HG02870 (cell line): ENCODE results near the gene DLG2.

Experiments used
- ATAC-seq: cut with Tn5 transposase; IDR thresholded peaks from one replicate; pipeline ENCODE4 v1.9.1; 2021; ENCODE audit warnings: mild to moderate bottlenecking, moderate library complexity; ENCODE audit not compliant: unreplicated experiment

The DLG2 gene

DNA sequence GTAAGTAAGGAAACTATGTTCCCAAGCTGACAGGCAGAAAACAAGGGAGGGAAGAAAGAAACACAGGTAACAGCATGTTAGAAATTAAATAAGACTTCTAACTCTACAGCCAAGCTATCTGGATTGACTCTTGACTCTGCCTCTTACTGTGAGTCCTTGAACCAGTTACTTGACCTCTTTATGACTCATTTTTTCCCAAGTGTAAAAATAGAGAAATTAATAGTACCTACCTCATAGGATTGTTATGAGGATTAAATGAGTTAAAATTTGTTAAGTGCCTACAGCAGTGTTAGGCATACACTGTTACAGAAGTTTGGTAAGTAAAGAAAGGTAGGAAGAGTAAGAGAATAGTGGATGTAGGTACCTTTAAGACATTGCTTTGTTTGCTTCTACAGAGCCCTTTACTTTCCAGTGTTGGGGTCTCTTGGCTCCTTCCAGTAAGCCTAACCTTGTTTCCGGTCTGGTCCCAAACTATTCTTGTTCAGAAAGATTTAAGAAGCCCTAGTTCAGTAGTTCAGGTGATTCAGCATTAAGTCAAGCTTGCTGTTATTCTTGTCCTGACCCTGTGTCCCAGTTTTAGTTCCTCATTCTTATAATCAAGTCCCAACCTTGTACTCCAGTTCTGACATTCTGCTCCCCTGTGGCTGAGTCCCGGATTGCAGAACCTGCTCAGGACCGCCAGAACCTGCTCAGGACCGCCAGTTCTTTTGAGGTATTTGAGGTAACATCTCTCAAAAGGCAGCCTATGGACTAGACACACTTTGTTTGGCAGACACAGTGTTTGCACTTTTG lies 1377.6 kb downstream of the DLG2 start:
- peak; percentile 84 for ATAC-seq

DNA sequence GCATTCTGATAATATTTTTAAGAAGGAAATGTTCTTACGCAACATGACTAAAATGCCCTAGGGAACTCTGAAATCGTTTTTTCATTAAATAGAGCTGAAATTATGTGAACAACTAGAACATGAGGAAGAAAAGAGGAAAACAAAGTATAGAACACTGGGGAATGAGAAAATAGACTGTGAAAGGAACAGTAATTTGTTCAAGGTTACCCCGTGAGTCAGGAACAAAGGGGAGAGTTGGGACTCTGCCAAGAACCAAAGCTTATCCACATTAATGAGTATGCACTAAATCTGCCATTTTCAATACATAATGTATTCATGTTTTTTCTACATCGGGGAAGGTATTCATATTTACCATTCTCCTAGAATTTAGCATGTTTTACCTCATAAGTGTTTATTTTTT lies 1379.2 kb downstream of the DLG2 start:
- no peak for ATAC-seq

DNA sequence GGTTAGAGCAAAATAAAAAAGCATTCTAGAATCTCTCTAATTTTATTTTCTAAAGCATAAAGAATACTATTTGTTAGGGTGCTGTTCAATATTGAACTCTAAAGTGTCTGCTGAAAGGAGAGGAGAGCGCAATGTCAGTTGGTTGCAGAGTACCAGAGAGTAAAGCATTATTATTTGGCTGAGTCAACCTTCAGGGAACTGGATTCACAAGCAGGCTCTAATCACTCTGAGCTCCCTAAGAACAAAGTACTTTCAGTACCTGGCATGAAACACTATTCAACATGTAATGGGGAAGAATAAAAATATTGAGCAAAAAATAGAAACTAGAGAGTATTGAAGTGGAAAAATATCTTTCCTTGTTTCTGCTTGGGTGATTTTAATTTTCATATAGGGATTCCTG lies 1380.0 kb downstream of the DLG2 start:
- no peak for ATAC-seq

DNA sequence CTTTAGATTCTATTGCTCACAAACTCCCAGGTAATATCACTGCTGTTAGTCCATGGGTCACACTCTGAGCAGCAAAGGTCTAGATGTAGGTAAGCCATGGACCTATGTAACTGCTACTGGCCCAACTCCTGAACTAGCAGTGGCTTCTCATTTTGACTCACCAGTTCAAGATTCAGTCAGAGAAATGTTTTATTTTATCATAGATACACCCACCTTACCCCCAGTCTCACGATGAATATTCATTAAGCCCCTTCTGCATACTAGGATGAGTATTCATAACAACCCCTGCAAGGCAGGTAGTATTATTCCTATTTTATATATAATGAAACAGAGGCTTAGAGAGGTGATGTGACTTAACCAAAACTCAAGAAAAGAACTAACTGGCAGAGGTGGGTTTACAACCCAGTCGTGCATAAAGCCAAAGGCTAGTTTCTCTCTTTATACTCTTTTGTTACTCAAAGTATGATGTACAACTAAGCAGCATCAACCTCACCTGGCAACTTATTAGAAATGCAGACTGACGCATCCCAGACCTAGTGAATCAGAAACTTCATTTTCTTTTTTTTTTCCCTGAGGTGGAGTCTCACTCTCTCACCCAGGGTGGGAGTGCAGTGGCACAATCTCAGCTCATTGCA lies 1383.4 kb downstream of the DLG2 start:
- ATAC-seq, result peak; percentile 90

DNA sequence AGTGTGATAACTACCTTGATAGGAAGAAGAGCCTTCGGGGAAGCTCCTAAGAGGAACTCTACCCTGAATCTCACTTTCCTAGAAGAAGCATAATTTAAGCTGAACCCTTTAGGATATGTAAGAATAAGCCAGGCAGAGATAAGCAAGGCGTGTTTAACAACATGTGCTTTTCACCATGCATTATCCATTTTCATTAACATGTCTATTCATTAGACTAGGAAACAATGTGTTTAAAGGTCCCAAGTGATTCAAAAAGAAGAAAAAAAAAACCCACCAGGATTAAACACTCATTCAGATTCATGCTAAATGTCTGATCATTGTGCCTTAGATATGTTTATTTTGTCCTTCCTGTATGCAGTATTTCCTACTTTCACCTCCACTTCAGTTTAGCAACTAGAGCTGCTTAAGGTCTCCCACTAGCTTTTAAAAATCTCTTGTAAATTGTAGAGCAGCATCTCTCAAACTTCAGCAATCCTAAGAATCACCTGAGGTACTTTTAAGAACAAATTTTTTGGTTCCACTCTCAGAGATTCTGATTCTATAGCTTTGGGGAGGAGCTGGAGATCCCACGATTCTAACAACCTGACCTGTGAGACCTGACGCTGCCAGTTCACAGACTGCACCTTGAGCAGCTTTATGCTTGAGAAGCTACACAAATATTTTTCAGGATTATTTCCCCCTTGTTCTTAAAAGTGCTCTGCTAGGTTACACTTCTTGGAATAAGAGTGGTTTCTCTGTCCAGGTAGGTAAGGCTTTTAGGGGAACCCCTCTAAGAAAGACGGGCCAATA lies 1385.6 kb downstream of the DLG2 start:
- ATAC-seq, result no peak

DNA sequence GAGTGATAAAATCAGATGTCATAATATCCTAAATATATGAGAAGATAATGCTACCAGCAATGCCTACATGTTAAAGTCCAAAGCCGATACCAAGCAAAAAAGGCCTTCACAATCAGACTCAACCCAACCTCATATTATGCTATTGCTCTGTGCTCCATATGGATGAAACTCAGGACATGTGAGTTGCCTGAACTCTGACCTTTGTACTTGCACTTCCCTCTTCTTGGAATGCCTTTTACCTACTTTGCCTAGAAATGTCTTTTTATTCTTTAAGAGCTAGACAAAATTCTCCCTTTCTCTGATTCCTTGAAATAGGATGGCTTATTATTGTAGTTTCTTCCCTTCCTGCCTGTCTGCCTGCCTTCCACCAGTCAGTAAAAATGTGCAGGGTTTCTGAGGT lies 1386.3 kb downstream of the DLG2 start:
- ATAC-seq, result no peak

DNA sequence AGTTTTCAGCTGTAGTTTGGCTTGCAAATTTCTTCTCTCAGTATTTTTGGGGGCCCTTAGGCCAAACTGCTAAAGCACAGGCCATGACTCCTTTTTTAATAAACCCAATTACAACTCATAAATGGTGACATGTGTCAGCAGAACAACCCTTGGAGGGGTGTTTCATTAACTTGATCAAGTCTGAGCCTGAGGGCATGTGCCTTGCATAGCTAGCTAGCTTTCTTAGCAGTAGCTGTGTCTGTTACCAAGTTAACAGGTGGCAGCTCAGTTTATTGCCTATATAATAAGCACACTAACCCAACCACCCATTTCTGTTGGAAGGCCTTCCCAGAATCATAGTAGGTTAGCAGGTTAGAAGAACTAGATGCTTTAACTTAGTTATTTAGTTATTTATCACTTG lies 1390.7 kb downstream of the DLG2 start:
- no peak for ATAC-seq

DNA sequence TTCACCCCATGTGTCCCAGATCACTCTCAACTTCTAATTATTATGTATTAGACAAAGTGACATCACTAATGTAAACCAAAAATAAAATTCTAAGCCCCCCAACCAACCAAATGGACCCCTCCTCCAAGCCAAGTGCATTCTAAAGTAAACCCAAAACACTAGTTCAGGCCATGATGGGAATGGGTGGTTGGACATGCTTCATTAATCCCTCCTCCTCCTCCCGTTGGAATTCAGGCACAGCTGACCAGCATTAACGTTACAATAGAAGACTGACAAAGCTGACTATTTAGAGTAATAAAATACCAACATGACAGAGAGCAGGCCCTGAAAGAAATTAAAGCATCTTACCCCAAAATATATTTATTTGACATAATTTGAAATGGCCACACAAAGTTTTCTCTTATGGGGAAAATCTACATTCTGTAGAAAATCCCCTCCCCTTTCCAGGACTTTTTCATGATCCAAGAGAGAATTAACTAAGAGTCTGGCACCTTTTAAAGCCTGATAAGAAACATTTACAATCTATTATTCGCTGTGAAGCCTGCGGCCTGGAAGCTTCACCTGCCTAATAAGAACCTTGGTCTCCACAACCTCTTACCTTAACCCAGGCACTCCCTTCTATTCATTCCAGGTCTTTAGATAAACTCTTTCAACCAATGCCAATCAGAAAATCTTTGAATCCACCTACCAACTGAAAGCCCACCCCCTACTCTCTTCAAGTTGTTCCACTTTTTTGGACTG lies 1392.5 kb downstream of the DLG2 start:
- ATAC-seq, result no peak

DNA sequence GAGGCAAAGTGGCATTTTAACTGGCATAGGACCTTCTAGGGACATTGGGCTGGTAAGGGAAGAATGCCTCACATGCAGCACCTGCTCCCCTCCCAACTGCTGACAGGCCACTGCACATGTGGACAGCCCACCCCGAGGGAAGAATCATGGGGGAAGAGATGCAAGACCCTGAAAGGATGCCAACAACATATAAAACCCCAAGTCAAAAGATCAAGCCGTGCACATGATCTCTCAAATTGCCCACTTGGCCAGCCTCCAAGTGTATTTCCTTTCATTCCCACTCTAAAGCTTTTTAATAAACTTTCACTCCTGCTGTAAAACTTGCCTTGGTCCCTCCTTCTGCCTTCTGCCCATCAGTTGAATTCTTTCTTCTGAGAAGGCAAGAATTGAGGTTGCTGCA lies 1393.1 kb downstream of the DLG2 start:
- ATAC-seq, result no peak

DNA sequence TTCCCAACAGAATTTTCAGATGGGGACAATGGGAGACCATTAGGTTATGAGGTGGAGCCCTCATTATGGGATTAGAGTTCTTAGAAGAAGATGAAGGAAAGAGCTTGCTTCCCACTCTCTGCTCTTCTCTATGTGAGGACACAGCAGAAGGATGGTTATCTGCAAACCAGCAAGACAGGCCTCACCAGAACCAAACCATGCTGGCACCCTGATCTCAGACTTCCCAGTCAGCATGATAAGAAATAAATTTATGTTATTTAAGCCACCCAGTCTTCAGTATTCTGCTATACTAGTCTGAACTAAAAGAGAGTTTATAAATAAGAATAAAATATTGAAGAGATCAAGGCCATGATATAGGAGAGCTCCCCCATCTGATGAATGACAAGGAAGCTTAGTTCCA lies 1394.6 kb downstream of the DLG2 start:
- no peak for ATAC-seq

DNA sequence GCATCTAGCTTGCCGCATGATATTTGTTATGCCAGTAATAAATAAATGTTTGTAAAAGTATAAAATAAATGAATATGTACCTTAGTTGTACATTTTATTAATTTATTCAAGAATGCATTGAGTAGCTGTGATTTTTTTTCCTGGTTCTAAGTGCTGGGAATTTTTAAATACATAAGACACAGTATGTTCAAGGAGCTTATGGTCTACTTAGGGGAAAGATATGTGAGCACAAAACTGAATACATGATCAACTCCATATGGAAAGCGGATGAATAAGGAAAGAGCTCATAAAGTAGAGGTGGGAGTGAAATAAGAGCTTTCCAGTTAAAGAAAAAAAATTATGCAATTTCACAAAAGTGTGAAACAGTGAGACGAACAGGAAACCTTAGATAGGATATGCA lies 1396.7 kb downstream of the DLG2 start:
- no peak for ATAC-seq

DNA sequence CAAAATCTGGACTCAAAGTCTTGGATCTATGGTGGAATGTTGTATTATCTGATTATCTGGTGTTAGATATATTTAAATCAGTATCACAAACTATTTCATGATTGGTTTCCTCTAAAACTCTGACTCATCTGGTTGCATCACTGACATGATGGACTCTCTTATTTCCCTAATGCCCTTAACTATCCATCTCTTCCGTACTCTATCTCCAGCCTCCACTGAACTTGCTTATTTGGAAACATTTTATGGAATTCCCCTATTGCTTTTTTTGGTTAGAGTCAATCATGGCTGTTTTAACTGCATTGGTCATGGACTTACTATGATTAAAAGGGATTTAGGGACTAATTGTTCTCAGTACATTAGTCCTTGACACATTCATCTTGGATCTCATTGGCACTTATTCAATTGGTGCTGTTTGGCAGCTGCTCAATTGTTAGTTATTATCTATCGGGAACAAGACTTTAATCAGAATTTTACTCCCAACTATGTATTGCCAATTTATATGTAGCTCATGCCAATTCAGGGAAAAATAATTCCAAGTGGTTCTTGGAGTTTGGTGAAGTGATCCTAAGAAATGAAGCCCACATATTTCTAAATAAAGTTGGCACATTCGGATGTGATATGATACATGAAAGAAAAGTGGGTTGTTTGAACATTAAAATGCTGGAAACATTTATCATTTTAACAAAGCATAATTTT lies 1399.0 kb downstream of the DLG2 start:
- no peak for ATAC-seq

DNA sequence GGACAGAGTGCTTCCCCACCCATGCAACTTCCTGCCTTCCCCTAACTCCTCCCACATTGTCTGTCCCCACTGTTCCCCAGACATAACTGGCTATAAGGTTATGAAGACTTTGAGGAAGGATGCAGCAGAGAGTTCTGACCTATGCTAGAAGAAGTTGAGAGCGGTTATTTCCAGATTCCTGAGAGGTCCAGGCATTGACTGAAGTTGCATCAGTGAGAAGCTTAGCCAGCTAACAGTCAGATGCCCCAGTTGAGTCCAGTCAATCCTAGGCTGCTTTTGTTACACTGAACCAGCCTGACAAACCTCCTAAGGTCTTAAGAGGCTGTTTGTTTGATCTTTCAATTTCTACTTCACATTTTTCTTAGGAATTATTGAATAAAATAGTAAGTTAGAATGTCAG lies 1403.1 kb downstream of the DLG2 start:
- ATAC-seq, result no peak

DNA sequence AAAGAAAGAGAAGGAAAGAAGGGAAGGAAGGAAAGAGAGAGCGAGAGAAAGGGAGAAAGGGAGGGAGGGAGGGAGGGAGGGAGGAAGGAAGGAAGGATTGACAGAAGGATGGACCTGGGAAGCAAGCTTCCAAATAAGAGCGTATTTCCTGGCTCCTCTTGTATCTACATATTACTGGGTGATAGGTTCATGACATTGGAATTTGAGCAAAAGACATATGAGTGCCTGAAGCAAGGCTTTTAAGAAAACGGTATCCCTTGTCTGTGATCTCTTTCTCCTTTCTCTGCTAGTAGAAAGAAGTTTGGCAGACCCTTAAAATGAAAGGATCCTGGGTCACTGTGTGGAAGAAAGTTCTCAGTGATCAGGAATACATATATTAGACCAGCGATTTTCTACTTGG lies 1408.8 kb downstream of the DLG2 start:
- no peak for ATAC-seq

DNA sequence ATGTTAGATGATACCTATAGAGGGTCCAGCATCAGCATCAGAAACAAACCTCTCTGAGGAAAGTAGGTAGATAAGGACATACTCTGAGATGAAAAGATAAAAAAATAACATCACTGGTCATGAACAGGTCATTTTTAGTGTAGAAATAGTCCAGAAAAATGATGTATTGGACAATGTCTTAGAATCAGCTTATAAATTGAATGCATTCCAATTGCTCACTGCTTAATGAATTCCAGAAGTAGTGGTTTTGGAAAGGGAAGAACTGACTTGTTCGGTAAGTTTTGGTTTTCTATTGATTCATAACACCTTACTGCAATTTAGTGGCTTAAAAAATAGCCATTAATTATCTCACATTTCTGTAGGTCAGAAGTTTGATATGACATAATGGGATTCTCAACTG lies 1411.5 kb downstream of the DLG2 start:
- ATAC-seq, result no peak

DNA sequence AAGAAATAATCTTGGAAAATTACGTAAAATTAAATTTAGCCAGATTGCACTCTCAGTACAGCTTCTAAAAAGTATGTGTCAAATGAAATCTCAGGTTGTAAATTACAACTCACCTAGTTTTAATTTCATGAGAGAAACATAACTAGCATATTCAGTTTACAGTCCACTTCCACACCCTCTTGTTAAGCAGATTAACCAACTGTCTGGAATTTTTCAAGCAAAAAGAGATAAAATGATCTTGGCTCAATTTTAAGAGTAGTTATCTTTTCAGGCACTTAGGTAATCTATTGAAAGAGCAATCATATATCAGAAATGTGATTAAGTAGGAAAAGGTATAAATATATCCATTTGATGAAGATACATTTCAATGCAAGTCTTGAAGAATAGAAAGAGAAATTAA lies 1412.6 kb downstream of the DLG2 start:
- no peak for ATAC-seq

DNA sequence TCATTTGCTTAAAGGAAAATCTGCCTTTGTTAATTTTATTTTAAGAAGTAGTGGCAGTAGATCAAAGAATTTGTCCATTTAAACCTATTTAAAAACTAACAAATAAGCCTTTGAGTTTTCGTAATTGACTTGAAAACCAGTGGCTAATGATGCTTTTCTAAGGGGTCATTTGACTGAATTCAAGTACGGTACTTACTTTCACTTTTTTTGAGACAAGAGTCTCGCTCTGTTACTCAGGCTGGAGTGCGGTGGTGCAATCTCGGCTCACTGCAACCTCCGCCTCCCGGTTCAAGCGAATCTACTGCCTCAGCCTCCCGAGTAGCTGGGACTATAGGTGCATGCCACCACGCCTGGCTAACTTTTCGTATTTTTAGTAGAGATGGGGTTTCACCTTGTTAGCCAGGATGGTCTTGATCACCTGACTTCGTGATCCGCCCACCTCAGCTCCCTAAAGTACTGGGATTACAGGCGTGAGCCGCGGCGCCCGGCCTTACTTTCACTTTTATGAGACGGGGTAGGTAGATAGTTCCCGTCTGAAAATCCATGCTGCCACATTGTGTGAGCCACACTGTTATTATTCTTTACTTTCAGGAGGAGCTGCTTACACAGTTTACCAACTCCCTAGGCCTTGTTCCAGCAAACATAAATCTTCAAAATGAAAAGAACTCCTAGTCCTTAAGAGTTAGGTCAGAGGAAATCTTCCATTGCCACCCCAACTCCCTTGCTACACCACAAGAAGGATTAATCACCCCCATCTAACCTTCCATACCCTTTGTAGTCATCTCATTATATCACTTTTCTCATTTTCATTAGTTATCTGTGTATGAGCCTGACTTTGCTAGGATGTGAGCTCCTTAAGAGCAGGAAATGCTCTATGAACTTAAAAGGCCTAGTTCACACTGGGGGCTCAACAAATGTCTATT lies 1414.4 kb downstream of the DLG2 start:
- ATAC-seq, result no peak

DNA sequence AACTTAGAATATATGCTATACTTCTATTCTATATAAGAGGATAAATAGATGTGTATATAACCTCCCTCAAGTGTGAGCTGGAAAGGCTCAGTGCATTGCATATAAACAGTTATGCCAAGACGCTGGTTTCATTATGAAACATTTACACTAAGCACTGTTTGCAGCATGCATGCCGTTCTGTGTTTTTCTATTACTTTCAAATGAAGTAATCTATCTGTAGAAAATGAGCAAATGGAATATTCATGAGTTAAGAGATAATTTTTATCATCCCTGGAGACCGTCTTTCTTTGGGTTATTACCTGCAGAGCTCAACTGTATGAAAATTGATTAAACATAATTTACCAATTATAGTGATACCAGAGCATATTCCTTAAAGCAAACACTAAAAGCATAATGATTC lies 1415.2 kb downstream of the DLG2 start:
- no peak for ATAC-seq

DNA sequence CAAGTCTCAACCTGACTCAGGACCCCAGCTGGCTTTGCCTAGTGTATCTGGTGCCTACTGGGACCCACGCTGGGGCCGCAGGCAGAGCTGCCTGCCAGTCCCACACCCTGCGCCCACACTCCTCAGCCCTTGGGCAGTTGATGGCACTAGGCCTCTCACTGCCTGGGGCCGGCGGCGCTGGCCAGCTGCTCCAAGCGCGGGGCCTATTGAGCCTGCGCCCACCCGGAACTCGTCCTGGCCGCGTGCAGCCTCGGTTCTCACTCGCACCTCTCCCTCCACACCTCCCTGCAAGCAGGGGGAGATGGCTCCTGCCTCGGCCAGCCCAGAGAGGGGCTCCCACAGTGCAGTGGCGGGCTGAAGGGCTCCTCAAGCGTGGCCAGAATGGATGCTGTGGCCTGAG lies 1432.4 kb downstream of the DLG2 start:
- ATAC-seq, result no peak

DNA sequence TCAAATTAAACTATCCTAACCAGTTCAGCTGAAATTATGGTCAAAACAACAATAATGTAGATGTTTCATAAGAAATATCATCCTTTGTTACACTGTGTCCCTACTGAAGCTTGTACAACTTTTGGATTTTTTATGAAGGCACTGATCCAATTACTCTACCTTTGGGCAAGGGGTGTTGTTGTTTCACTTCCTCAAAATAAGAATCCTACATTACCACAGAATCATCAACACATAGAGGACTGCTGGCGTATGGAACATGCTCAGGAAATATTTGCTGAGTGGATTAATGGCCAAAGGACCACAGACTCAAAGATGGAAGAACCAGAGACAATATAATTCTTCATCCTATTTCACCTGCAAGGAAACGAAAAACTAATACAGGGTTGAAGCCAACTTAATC lies 1433.4 kb downstream of the DLG2 start:
- ATAC-seq, result peak; percentile 55
